Activated gamma-delta T cell treated with Interleukin-2 at 50 U/mL for 16 hours (primary cell): Measurements from ENCODE around the gene PCGF6.
"Not testable (repeated sequence)": the region's sequence is repeated elsewhere in the genome, so short reads cannot be mapped to it uniquely, and the experiment has no call there.

Source experiments
- DNase-seq: peaks from one replicate; pipeline ENCODE4 v3.0.0-alpha.2; 2020

PCGF6 gene

DNA sequence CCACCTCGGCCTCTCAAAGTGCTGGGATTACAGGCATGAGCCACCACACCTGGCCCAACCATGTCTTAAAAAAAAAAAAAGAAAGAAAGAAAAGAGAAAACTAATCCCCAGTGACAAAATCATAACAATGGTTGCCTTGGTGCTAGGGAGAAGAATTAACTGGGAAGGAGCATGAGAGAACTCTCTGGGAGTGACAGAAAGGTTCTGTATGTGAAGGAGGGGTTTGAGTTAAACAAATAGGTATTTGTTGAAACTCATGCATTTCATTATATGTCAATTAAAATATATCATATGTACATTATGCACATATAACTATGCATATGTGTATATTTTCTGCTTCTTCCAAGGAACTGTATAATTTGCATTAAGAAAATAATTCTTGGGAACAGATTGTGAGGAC, 40.7 kb downstream of the PCGF6 start:
- DNase-seq: no peak

DNA sequence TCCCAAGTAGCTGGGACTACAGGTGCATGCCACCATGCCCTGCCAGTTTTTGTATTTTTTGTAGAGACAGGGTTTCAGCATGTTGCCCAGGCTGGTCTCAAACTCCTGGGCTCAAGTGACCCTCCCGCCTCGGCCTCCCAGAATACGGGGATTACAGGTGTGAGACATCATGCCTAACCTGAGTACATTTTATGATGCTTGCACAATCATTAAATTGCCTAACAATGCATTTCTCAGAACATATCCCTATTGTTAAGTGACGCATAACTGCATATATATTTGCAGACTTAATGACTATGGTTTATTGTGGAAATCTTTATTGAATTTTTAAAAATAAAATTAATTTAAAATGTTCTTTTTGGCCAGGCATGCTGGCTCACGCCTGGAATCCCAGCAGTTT, 43.3 kb downstream of the PCGF6 start:
- no peak for DNase-seq

DNA sequence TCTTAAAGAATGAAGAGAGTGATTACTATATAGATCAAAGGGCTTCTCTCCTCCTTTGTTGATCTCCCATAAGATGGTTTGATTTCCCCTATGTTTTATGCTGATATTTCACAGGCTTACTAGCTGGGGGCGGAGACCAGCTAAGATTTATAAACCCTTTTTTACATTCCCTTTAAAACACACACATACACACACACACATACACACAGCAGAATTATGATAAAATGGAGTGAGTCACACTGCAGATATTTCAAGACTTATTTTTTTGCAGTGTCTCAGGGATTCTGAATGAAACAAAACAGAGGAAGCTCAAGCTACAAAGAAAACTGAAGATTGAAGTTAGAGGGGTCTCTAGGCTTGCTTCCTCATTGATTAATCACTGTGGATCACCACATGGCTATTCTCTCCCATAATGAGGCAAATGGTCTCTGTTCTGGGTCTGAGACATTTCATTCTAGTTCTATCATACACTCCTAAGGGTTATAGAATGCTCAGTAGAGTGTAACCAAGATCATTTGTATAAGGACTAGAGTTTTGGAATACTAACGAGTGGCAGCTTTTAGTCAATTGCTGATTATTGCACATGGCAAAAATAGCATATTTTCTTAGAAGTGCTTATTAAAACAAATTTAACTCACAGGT, 55.4 kb downstream of the PCGF6 start:
- DNase-seq: no peak

DNA sequence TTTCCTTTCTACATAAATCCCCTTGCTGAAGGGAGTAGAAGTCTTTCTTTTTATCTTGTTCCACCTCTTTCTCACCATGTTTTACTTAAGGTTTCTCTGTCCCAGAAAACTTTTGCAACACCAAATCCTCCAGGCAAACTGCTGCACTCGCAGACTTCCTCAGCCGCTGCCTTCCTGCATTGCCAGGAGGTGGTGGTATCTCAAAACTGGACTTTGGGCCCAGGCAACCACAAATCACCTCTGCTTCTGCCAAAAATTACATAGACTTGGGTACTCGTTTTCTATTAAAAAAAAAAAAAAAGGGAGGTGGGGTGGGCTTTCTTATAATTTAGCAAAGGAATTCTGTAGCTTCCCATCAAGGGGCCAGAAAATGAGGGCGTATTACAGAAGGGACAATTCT, 59.4 kb downstream of the PCGF6 start:
- DNase-seq: no peak

DNA sequence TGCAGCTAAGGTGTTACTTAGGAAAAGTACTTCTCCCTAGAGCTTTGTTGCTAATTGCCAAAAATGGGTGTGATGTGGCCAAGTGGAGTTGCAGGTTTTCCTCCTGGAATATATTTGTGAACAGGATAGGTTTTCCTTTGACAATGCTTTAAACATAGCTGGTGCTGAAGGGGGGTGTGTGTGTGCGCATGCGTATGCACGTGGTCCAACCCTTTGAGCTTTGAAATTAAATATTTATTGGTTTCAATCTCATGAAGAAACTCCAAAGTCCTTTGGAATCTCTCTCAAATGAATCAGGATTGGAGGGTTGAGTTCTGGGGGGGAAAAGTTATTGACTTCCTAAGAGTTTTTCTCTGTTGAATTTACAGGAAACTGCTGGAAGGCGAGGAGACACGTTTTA, 62.9 kb downstream of the PCGF6 start:
- no peak for DNase-seq

DNA sequence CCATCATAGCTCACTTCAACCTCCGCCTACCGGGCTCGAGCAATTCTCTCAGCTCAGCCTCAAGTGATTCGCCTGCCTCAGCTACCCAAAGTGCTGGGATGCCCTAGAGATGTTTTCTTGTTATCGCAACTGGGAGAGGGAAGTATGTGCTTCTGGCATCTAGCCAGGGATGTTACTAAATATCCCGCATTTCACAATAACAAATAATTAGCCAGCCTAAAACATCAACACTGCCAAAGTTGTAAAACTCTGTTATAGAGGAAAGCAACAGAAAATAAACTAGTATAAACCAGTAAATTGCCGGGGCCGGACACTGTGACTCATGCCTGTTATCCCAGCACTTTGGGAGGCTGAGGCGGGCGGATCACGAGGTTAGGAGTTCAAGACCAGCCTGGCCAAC, 66.8 kb downstream of the PCGF6 start:
- DNase-seq: no peak

DNA sequence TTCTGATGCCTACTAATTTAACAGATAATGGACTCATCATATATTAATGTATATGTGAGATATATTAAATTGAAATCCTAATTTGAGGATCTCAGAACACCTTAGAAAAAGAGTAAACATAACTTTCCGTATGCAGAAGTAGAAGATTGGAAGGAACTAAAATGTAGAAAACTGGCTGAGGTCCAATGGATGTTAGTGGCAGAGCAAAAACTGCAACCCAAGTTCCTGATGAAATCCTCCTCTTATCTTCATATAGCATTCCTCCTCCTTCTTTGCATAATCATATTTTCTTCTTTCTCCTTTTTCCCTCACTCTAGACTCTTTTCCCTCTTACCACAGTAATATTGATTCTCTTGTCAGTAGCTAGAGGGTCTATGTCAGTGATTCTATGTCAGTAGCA, 68.0 kb downstream of the PCGF6 start:
- DNase-seq: no peak

DNA sequence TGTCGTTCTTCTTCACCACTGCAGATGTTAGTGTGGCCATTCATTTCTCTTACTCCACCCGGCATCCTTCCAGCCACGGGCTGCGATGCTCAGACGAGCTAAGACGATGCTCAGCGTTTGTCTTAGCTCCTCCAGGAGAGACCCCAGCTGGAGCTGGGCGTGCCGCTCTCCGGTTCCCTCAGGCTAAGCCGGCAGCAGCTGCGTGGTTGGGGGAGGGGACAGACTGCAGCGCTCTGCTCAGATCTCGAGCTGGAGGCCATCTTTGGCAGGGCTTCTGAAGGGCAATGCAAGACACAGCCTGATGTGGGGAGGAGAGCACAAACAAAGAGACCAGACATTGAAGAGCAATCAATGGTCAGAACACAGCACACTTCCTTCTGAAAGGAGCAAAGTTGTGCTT, 69.2 kb downstream of the PCGF6 start:
- DNase-seq: no peak

DNA sequence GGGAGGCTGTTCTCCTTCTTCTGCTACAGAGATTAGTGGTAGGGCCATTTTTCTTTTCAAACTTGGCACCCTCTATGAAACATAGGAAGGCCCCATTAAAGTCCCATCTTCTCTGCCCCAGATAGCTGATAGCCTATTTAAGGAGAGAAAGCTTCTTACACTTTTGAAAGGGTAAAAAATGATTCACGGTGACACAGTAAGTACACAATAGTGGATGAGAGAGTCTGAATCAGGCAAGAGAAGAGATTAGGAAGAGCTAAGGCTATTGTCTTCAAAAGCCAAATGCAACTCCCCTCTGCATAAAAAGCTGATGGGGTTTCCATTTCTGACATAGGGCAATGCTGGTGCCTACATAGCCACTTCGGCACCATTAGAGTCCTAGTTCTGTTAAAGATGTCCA, 70.4 kb downstream of the PCGF6 start:
- DNase-seq: no peak

DNA sequence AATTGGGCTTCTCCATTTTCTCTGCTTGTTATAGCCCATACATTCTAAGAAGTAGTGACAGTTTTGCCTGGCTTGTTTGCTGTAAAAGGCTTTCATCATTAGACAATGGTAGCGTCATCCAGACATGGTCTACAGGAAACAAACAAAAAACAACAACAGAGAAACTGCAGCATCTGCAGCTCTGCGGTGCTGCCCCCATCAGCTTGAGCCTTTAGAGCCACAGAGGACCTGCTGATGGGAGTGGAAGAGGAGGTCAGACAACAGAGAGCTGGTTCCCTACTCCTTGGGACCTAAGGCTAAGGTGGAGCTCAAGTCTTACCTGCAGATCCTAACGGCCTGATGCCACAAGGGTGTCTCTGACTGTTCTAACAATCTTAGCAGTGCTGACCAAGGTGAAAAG, 70.9 kb downstream of the PCGF6 start:
- DNase-seq: no peak

DNA sequence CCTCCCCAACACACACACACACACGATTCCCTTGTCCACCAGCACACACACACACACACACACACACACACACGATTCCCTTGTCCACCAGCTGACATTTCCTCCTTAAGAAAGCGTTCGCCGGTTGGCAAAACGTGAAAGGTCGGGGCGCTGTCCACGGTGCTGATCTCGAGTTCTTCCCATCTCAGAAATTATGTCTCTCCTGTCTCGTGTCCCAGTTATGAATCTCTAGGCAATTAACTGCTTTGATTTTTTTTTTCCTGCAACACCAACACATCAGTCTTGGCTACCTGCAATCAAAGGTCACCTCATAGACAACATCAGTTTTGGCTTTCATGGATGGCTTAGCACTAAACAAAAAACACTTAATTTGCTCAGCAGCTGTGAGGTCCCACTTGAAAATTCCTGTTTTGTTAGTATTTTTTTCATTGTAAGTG, 72.1 kb downstream of the PCGF6 start:
- peak; percentile 29 for DNase-seq

DNA sequence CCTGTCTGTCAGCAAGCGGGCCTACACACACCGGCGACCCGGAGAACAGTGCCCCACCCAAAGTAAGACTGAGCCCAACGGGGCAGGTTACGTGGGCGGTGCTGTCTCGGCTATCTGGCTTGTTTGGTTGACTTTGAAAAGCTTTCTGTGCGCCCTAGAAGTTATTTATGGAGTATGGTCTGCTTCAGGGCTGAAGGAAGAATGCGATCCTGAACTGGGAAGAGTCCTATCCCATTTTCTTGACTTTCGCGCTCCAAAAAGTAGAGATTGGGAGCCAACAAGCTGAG, 72.5 kb downstream of the PCGF6 start:
- DNase-seq: no peak

DNA sequence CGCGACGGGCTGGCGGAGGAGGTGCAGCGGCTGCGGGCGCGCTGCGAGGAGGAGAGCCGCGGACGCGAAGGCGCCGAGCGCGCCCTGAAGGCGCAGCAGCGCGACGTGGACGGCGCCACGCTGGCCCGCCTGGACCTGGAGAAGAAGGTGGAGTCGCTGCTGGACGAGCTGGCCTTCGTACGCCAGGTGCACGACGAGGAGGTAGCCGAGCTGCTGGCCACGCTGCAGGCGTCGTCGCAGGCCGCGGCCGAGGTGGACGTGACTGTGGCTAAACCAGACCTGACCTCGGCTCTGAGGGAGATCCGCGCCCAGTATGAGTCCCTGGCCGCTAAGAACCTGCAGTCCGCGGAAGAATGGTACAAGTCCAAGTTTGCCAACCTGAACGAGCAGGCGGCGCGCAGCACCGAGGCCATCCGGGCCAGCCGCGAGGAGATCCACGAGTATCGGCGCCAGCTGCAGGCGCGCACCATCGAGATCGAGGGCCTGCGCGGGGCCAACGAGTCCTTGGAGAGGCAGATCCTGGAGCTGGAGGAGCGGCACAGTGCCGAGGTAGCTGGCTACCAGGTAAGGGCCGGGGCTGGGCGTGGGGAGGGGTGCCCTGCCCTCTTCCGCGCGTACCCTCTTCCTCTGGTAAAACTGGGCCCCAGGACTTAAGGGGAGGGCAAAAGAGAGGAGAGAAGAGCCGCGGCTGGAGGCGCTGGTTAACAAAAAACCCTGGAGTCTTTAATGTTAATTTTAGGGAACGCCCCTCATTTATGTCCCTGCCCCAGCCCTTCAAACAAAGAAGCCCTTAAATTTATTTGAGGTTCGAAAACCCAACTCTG, 73.0 kb downstream of the PCGF6 start:
- DNase-seq: no peak

DNA sequence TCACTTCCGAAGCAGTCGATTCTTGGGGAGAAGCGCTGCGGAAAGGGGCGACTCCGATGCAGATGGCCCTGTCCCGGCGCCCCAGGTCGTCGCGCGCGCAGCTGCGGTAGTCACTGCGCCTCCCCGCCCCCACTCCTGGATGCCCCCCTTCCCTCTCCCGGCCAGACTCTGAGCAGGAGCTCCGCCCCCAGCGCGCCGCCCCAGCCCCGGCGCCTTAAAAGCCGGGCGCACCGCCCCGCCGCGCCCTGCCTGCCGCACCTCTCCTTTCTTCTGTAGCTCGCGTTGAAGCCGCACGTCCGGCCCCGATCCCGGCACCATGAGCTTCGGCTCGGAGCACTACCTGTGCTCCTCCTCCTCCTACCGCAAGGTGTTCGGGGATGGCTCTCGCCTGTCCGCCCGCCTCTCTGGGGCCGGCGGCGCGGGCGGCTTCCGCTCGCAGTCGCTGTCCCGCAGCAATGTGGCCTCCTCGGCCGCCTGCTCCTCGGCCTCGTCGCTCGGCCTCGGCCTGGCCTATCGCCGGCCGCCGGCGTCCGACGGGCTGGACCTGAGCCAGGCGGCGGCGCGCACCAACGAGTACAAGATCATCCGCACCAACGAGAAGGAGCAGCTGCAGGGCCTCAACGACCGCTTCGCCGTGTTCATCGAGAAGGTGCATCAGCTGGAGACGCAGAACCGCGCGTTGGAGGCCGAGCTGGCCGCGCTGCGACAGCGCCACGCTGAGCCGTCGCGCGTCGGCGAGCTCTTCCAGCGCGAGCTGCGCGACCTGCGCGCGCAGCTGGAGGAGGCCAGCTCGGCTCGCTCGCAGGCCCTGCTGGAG, 73.8 kb downstream of the PCGF6 start, which contains the start of gene INA:
INA (plus strand) TSS at position 243 of the 817 bp plus-strand sequence; CDS start at position 317, 74 bp downstream.
- no peak for DNase-seq

DNA sequence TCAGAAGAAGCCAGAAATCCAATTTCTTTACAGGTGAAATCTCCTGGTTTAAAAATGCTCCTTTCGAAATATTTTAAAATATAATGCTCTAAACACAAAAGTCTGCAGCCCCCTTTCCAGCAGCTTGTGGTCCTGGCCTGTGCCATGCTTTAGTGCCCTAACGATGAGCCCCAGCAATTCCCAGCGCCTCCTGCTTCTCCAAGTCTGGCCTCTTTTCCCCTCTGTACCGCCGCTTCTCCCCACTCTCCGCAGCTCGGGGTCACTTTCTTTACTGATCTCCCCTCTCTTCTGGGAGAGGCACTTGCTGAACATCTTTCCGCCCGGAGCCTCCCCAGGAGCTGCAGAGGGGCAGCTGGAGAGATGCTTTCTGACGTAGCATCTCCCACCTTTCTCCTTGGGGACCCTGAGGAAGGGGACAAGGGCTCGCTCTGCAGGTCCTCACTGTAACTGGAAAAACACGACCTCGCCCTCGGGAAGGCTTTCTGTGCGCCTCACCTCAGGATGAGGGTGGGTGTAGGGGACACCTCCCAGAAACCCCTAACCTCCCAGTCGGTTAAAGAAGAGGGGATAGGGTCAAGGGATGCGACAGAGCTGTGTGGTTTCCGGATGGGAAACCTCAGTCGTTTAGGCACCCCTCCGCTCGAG, 74.6 kb downstream of the PCGF6 start:
- DNase-seq: no peak

DNA sequence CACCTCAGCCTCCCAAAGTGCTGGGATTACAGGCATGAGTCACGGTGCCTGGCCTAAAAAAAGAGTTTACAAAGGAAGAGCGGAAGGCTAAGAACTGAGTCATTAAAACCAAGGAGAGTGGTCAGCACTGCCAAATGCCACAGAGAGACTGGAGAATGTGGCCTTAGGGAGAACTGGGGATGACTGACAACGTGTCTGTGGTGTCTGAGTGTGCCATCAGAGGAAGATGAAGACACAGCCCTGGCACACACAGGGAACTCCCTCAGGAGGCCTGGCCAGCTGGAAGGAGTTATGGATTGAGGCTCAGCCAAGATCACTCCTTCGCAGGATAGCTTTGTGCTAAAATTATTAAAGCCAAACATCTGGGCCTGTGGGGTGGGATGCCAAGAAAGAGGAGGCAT, 77.9 kb downstream of the PCGF6 start:
- no peak for DNase-seq

DNA sequence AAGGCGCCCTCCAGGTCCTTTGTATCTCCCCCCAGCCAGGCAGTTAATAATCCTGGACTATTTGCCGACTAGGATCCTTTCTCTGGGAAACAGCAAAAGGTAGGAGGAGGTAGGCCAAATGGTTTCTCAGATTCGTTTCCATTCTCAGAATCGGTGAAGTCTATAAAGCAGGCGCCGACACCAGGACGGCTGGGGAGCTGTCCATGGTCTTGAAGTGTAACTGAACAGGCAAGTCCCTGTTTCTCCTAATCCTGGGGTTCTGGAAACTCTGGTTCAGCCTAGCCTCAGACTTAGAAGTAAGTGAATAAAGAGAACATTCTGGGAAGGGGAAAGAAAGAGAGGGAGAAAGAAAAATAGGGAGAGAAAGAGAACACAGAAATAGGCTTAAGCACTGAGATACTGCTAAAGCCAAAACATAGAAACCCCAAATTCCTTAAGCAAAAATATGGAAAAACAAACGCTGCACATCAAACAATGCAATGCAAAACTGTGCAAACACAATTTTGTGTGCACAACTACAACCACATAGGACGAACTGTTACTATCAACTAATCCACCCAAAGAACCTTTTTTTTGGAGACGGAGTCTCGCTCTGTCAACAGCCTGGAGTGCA, 85.1 kb downstream of the PCGF6 start:
- peak; percentile 20 for DNase-seq

DNA sequence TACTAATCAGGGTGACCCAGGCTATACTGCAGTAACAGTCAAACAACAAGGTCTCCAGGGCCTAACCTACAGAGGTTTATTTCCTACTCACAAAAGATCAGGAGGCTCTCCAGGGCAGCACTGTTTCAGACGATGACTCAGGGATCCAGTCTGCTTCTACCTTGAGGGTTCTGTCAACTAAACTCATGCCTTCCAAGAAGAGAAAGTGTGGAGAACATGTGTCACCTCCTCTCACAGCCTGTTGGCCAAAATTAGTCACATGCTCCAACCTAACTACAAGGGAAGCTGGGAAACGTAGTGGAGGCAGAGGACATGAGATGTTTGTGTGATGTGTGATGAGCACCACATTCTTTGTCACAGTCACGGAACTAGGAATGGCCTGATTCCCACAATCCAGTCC, 88.7 kb downstream of the PCGF6 start:
- DNase-seq: no peak

DNA sequence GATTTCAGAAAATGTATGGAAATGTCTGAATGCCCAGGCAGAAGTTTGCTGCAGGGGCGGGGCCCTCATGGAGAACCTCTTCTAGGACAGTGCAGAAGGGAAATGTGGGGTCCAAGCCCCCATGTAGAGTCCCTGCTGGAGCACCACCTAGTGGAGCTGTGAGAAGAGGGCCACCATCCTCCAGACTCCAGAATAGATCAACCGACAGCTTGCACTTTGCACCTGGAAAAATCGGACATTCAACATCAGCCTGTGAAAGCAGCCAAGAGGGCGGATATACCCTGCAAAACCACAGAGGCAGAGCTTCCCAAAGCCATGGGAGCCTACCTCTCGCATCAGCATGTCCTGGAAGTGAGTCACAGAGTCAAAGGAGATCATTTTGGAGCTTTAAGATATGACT, 91.0 kb downstream of the PCGF6 start:
- DNase-seq: no peak

DNA sequence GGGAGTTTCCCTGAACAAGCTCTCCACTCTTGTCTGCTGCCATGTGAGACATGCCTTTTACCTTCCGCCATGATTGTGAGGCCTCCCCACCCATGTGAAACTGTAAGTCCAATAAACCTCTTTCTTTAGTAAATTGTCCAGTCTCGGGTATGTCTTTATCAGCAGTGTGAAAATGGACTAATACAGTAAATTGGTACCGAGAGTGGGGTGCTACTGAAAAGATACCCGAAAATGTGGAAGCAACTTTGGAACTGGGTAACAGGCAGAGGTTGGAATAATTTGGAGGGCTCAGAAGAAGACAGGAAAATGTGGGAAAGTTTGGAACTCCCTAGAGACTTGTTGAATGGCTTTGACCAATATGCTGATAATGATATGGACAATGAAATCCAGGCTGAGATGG, 92.0 kb downstream of the PCGF6 start:
- DNase-seq: not testable (repeated sequence)

DNA sequence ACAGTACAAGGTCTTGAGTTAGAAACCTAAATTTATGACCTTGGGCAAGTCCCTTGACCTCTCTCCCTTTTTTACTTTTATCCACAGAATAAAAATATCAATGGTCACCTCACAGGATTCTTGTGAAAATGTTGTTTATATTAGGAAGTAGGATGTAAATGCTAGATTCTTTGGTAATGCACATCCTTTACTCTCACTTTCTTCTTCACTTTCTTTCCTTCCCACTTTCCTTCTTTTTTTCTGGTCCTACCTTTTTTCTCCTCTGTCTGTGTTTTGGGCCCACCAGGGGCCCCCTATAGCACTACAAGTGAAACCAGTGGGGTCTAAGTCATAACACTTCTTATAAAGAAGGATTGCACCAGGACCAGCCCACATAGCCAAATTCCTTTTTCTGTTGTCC, 93.1 kb downstream of the PCGF6 start:
- no peak for DNase-seq

DNA sequence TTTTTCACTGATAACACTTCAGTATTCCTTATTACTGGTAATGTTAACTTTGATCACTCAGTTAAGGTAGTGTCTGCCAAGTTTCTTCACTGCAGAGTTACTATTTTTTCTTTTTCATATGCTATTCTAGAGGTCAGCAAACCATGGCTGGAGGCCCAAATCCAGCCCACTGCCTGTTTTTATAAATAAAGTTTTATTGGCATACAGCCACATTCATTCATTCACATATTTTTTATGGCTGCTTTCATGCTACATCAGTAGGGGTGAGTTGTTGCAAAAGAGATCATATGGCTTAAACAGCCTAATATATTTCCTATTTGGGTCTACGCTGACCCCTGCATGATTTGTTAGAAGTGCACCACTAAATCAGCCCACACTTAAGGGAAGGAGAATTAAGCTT, 94.3 kb downstream of the PCGF6 start:
- DNase-seq: no peak
